Type B pancreatic cell (in vitro differentiated cells): ENCODE data around the gene RUSF1. TPM values are rescaled to one million over a fixed set of nuclear protein-coding genes. Genes with fewer than 3 reads are reported as not detected.

ENCODE experiments used
- DNase-seq: peaks from one replicate; pipeline ENCODE4 v3.0.0; 2021; ENCODE audit warnings: mixed read lengths; ENCODE audit not compliant: unreplicated experiment; ENCODE audit errors: extremely low spot score
- H3K27ac Mint-ChIP-seq: 2 replicates; pipeline ENCODE4 v1.8.0; 2021; ENCODE audit warnings: mild to moderate bottlenecking, mixed read lengths
- H3K27me3 Mint-ChIP-seq: 2 replicates; pipeline ENCODE4 v1.8.0; 2021; ENCODE audit warnings: mixed read lengths
- H3K36me3 Mint-ChIP-seq: 2 replicates; pipeline ENCODE4 v1.8.0; 2021; ENCODE audit warnings: mixed read lengths
- H3K4me1 Mint-ChIP-seq: one replicate; pipeline ENCODE4 v1.8.0; 2021; ENCODE audit warnings: mixed read lengths; ENCODE audit not compliant: unreplicated experiment
- H3K4me3 Mint-ChIP-seq: 2 replicates; pipeline ENCODE4 v1.8.0; 2021; ENCODE audit warnings: mild to moderate bottlenecking, mixed read lengths
- H3K9me3 Mint-ChIP-seq: 2 replicates; pipeline ENCODE4 v1.8.0; 2021; ENCODE audit warnings: mixed read lengths
- CTCF ChIP-seq: fragments of 200-600 bp; sonication (generic); conservative IDR thresholded peaks from 2 replicates; pipeline ENCODE4 v1.5.0; 2021; ENCODE audit warnings: antibody characterized with exemption, mild to moderate bottlenecking
- total RNA-seq: library from RNA; stranded (reverse); gene quantifications from 2 replicates; pipeline ENCODE4 v1.2.1, GENCODE V29; 2021; ENCODE audit warnings: low replicate concordance

The RUSF1 gene
- total RNA-seq, 1 donor from 2014 or later: 78.2 TPM

GRCh38 chr16:31464348-31464769 is 43.8 kb downstream of the RUSF1 start:
- no peak for TF ChIP-seq CTCF
- DNase-seq: no peak
- Mint-ChIP-seq H3K27ac (no peak overlapping the region), H3K9me3 (no peaks in the 10 kb centered on the region), H3K36me3 (no peaks in the 10 kb centered on the region), H3K4me1 (peaks cover 10% of the 10 kb centered on the region), H3K4me3 (no peak overlapping the region), H3K27me3 (no peaks in the 10 kb centered on the region)

GRCh38 chr16:31461921-31462804 is 46.0 kb downstream of the RUSF1 start:
- no peak for TF ChIP-seq CTCF
- H3K4me3 Mint-ChIP-seq: no peak overlapping the region
- no peak overlapping the region for H3K27ac Mint-ChIP-seq
- no peaks in the 10 kb centered on the region for H3K9me3 Mint-ChIP-seq
- no peaks in the 10 kb centered on the region for H3K27me3 Mint-ChIP-seq
- no peak for DNase-seq
- no peaks in the 10 kb centered on the region for H3K36me3 Mint-ChIP-seq
- peaks cover 13% of the 10 kb centered on the region for H3K4me1 Mint-ChIP-seq

GRCh38 chr16:31461201-31461920 is 46.8 kb downstream of the RUSF1 start:
- no peak for TF ChIP-seq CTCF
- H3K4me1 Mint-ChIP-seq: peaks cover 13% of the 10 kb centered on the region
- H3K27me3 Mint-ChIP-seq: no peaks in the 10 kb centered on the region
- peak overlapping the region; percentile 2 for H3K4me3 Mint-ChIP-seq
- H3K36me3 Mint-ChIP-seq: no peaks in the 10 kb centered on the region
- no peaks in the 10 kb centered on the region for H3K9me3 Mint-ChIP-seq
- H3K27ac Mint-ChIP-seq: no peak overlapping the region
- DNase-seq: no peak

- Mint-ChIP-seq H3K4me1 (peaks cover 16% of the 10 kb centered on the region), H3K27ac (peak overlapping the region; percentile 89), H3K9me3 (no peaks in the 10 kb centered on the region), H3K4me3 (peak overlapping the region; percentile 89), H3K36me3 (no peaks in the 10 kb centered on the region), H3K27me3 (no peaks in the 10 kb centered on the region)
- DNase-seq: no peak
- TF ChIP-seq CTCF: peak; percentile 78
These were observed 47.6 kb downstream of the RUSF1 start for GRCh38 chr16:31460582-31461002.

- peak overlapping the region; percentile 89 for H3K4me3 Mint-ChIP-seq
- H3K9me3 Mint-ChIP-seq: no peaks in the 10 kb centered on the region
- DNase-seq: peak; percentile 100
- H3K27ac Mint-ChIP-seq: peak overlapping the region; percentile 89
- H3K27me3 Mint-ChIP-seq: no peaks in the 10 kb centered on the region
- H3K36me3 Mint-ChIP-seq: no peaks in the 10 kb centered on the region
- H3K4me1 Mint-ChIP-seq: peaks cover 21% of the 10 kb centered on the region
- TF ChIP-seq CTCF: no peak
These were observed 48.3 kb downstream of the RUSF1 start for GRCh38 chr16:31459687-31460581.
